Measurements from ENCODE around the gene SLC7A7.

GRCh38 chr14:22812744-22813143, 2.5 kb downstream of the SLC7A7 start:
- TF ChIP-seq POLR2AphosphoS5 (IDR thresholded peaks at IDR 0.05; ENCODE audit: low read depth, low read length) (no peak), POLR2A (IDR thresholded peaks at IDR 0.05; ENCODE audit: low read depth, low read length) (no peak), TAF1 (IDR thresholded peaks at IDR 0.05; ENCODE audit: low read depth, low read length) (no peak), PAX5 (IDR thresholded peaks at IDR 0.05; ENCODE audit: insufficient read depth, low read length, severe bottlenecking) (no peak), SPI1 (IDR thresholded peaks at IDR 0.05; ENCODE audit: low read depth, low read length) (no peak), POU2F2 (IDR thresholded peaks at IDR 0.05; ENCODE audit: low read depth, low read length) (no peak)

Data from GM12891 (cell line).